NCI-H2029 (cell line): ENCODE data around the gene PNMA3.
"Not testable (repeated sequence)": the region's sequence is repeated elsewhere in the genome, so short reads cannot be mapped to it uniquely, and the experiment has no call there.

Source experiments
- DNase-seq: peaks from one replicate; lab custom pipeline; 2025; lab: John Stamatoyannopoulos, UW

PNMA3 gene

GRCh38 chrX:153074262-153074899, 18.1 kb downstream of the PNMA3 start:
- no peak for DNase-seq

- no peak for DNase-seq
These were observed 18.7 kb downstream of the PNMA3 start for GRCh38 chrX:153074935-153075334.

GRCh38 chrX:153075366-153075765, 19.1 kb downstream of the PNMA3 start:
- DNase-seq: no peak

- not testable (repeated sequence) for DNase-seq
These were observed 21.3 kb downstream of the PNMA3 start for GRCh38 chrX:153077437-153078135.

DNA sequence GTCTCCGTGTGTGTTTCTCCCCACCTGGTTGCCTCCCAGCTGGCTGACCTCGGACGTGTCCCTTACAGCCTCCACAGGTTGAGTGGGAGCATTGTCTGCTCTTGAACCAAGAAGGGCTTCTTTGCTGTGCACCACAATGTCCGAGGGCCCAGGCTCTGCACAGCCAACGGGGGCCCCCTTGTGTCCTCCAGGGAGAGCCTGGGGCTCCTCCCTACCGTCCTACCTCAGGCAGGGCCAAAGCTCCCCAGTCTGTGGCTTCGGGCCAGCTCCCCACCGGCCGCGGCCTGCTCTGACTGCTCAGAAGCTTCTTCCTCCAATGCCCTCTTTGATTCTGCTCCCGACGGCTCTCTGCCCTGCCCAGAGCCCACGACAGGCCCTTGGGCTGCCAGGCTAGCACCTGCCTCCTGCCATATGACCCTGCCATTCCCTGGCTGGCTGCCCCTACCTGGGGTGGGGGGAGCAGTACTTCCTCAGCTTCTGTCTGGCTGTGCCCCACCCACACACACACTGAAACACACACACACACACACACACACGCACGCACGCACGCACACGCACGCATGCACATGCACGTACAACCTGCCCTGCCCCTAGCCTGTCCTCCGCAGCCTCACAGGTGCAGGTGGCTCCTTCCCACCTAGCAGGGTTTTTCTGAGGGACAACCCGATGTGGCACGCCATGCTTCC, 27.1 kb downstream of the PNMA3 start:
- not testable (repeated sequence) for DNase-seq

GRCh38 chrX:153102418-153102817, 46.1 kb downstream of the PNMA3 start:
- no peak for DNase-seq

DNA sequence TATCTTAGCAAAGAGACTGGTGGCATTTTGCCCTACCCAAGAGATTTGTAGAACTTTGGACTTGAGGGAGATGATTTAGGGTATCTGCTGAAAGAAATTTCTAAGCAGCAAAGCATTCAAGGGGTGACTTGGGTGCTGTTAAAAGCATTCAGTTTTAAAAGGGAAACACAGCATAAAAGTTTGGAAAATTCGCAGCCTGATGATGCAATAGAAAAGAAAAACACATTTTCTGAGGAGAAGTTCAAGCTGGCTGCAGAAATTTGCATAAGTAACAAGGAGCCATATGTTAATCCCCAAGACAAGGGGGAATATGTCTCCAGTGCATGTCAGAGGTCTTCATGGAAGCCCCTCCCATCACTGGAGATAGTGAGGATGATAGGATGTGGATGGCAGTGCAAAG, 48.7 kb downstream of the PNMA3 start:
- not testable (repeated sequence) for DNase-seq

GRCh38 chrX:153106092-153106801, 50.0 kb downstream of the PNMA3 start:
- peak; percentile 5 for DNase-seq
